Right atrium auricular region (tissue), 2 donors: ENCODE results near the gene VEZT. TPM values are rescaled to one million over a fixed set of nuclear protein-coding genes. Genes with fewer than 3 reads are reported as not detected.

ENCODE experiments used
- DNase-seq: peaks from one replicate; pipeline ENCODE4 v3.0.0-alpha.2; 2019; ENCODE audit warnings: low spot score
- H3K27ac ChIP-seq, 2 donors: fragments of 200-600 bp; sonication (generic); 1 replicate in 1 of 2; 2 replicates in 1 of 2; pipeline ENCODE4 v1.5.1; 2016 to 2019
- H3K27me3 ChIP-seq, 2 donors: fragments of 200-600 bp; sonication (generic); one replicate each; pipeline versions ENCODE4 v1.5.1 to v1.6.0; 2017 to 2019
- H3K36me3 ChIP-seq: fragments of 200-600 bp; sonication (generic); one replicate; pipeline ENCODE4 v1.5.1; 2016
- H3K4me1 ChIP-seq, 2 donors: fragments of 200-600 bp; sonication (generic); one replicate each; pipeline versions ENCODE4 v1.5.1 to v1.6.0; 2017 to 2019
- H3K4me3 ChIP-seq, 2 donors: fragments of 200-600 bp; sonication (generic); 1 replicate in 1 of 2; 2 replicates in 1 of 2; pipeline ENCODE4 v1.5.1; 2017 to 2019; ENCODE audit warnings: mild to moderate bottlenecking in 1 of 2, moderate library complexity in 1 of 2
- H3K9me3 ChIP-seq, 2 donors: fragments of 200-600 bp; sonication (generic); one replicate each; pipeline ENCODE4 v1.5.1; 2019
- CTCF ChIP-seq, 2 donors: fragments of 200-600 bp; sonication (generic); IDR thresholded peaks; one replicate each; pipeline ENCODE4 v1.5.1; 2019; ENCODE audit warnings: antibody characterized with exemption in 2 of 2
- total RNA-seq, 2 donors: library from RNA; depleted of rRNA; stranded (reverse); fragments of >200 nt; gene quantifications; one replicate each; pipeline ENCODE4 v1.1.0, GENCODE V29; 2016

VEZT gene
- total RNA-seq, 2 donors from 2014 or later, result 66.6 to 69.8 TPM

GRCh38 chr12:95203487-95204030, 14.0 kb upstream of the VEZT start:
- Histone ChIP-seq H3K9me3 (no peaks in the 10 kb centered on the region), H3K36me3 (no peaks in the 10 kb centered on the region), H3K4me3 (no peak overlapping the region), H3K4me1 (peaks cover 0 to 46% of the 10 kb centered on the region in 2 donors), H3K27ac (peak overlapping the region in 1 of 2 donors; percentile 73), H3K27me3 (no peaks in the 10 kb centered on the region)
- DNase-seq, result no peak
- TF ChIP-seq CTCF (IDR thresholded peaks at IDR 0.05), result no peak

- Histone ChIP-seq H3K36me3 (no peaks in the 10 kb centered on the region), H3K9me3 (no peaks in the 10 kb centered on the region), H3K4me3 (no peak overlapping the region), H3K27me3 (no peaks in the 10 kb centered on the region), H3K27ac (peak overlapping the region; percentile 49 to 73), H3K4me1 (peaks cover 0 to 46% of the 10 kb centered on the region in 2 donors)
- peak; percentile 69 for DNase-seq
- TF ChIP-seq CTCF (IDR thresholded peaks at IDR 0.05), result no peak
Measured at GRCh38 chr12:95204141-95204866, 13.3 kb upstream of the VEZT start.

GRCh38 chr12:95205016-95205624, 12.5 kb upstream of the VEZT start:
- H3K36me3 ChIP-seq, result no peaks in the 10 kb centered on the region
- no peak overlapping the region for H3K4me3 ChIP-seq
- peaks cover 0 to 46% of the 10 kb centered on the region in 2 donors for H3K4me1 ChIP-seq
- peak overlapping the region; percentile 49 to 73 for H3K27ac ChIP-seq
- no peak for TF ChIP-seq CTCF (IDR thresholded peaks at IDR 0.05)
- H3K27me3 ChIP-seq, result no peaks in the 10 kb centered on the region
- no peaks in the 10 kb centered on the region for H3K9me3 ChIP-seq
- DNase-seq, result no peak

GRCh38 chr12:95205685-95206084, 11.9 kb upstream of the VEZT start:
- Histone ChIP-seq H3K36me3 (no peaks in the 10 kb centered on the region), H3K27ac (peak overlapping the region; percentile 49 to 73), H3K27me3 (no peaks in the 10 kb centered on the region), H3K4me1 (peaks cover 0 to 43% of the 10 kb centered on the region in 2 donors), H3K4me3 (no peak overlapping the region), H3K9me3 (no peaks in the 10 kb centered on the region)
- no peak for TF ChIP-seq CTCF (IDR thresholded peaks at IDR 0.05)
- DNase-seq, result no peak

GRCh38 chr12:95206916-95207315, 10.7 kb upstream of the VEZT start:
- no peaks in the 10 kb centered on the region for H3K27me3 ChIP-seq
- H3K36me3 ChIP-seq, result no peaks in the 10 kb centered on the region
- no peak overlapping the region for H3K4me3 ChIP-seq
- H3K4me1 ChIP-seq, result peaks cover 0 to 35% of the 10 kb centered on the region in 2 donors
- no peak overlapping the region for H3K27ac ChIP-seq
- H3K9me3 ChIP-seq, result no peaks in the 10 kb centered on the region
- no peak for TF ChIP-seq CTCF (IDR thresholded peaks at IDR 0.05)
- DNase-seq, result no peak
